SK-N-MC (cell line): ENCODE results near the gene NDUFB6.

Experiments
- DNase-seq: peaks from one replicate; pipeline ENCODE4 v3.0.0-alpha.2; 2011; ENCODE audit warnings: low read depth, low spot score
- H3K27ac ChIP-seq: fragments of 200-600 bp; sonication (generic); 2 replicates; pipeline ENCODE4 v1.5.1; 2016; ENCODE audit warnings: mixed run types
- H3K36me3 ChIP-seq: fragments of 200-600 bp; sonication (generic); 2 replicates; pipeline ENCODE4 v1.6.1; 2017; ENCODE audit warnings: antibody characterized with exemption, low read length, mixed read lengths; ENCODE audit not compliant: insufficient read depth
- H3K4me3 ChIP-seq: fragments of 200-600 bp; sonication (generic); 2 replicates; pipeline ENCODE4 v1.5.1; 2016
- H3K9ac ChIP-seq: fragments of 200-600 bp; sonication (generic); 2 replicates; pipeline ENCODE4 v1.8.0; 2017; ENCODE audit warnings: mixed run types, mixed read lengths; ENCODE audit not compliant: insufficient read length
- H3K9me3 ChIP-seq: fragments of 200-600 bp; sonication (generic); 2 replicates; pipeline ENCODE4 v1.6.1; 2017; ENCODE audit warnings: low read depth, mild to moderate bottlenecking, antibody characterized with exemption, low read length, moderate library complexity, mixed read lengths
- EZH2 ChIP-seq: fragments of 200-600 bp; sonication (generic); IDR thresholded peaks from one replicate; pipeline ENCODE4 v1.6.1; 2017; ENCODE audit warnings: antibody characterized with exemption
- FOXP2 ChIP-seq: optimal IDR thresholded peaks from 2 replicates; pipeline ENCODE3; 2011; ENCODE audit warnings: mild to moderate bottlenecking, moderate library complexity; ENCODE audit not compliant: insufficient read depth; ENCODE audit errors: extremely low read length, control extremely low read depth
- POLR2AphosphoS5 ChIP-seq: IDR thresholded peaks from 2 replicates; pipeline ENCODE4 v1.6.1; 2012; ENCODE audit warnings: mild to moderate bottlenecking, low read depth, low read length, borderline replicate concordance

Gene NDUFB6

DNA sequence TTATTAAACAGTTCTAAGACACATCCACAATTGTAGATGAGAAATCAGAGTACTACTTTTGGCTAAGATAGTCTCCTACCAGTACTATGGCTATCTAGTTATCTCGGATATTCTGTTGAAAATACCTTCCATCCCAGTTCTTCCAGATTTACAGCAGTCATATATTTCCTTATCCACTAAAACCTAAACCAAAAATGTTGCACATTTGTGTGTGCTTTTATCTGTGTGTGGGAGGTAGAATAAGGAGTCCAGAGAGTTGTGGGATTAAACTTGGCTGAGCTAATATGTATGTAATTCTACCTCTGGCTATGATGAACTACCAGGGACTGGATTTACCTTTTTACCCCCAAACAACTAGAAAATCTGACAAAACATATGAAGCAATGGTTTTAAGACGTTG lies 17.5 kb upstream of the NDUFB6 start:
- H3K27ac ChIP-seq: no peak overlapping the region
- no peak overlapping the region for H3K4me3 ChIP-seq
- TF ChIP-seq POLR2AphosphoS5 (no peak), FOXP2 (no peak), EZH2 (no peak)
- no peak for DNase-seq
- H3K9me3 ChIP-seq: no peaks in the 10 kb centered on the region
- H3K36me3 ChIP-seq: no peaks in the 10 kb centered on the region
- H3K9ac ChIP-seq: no peak overlapping the region

DNA sequence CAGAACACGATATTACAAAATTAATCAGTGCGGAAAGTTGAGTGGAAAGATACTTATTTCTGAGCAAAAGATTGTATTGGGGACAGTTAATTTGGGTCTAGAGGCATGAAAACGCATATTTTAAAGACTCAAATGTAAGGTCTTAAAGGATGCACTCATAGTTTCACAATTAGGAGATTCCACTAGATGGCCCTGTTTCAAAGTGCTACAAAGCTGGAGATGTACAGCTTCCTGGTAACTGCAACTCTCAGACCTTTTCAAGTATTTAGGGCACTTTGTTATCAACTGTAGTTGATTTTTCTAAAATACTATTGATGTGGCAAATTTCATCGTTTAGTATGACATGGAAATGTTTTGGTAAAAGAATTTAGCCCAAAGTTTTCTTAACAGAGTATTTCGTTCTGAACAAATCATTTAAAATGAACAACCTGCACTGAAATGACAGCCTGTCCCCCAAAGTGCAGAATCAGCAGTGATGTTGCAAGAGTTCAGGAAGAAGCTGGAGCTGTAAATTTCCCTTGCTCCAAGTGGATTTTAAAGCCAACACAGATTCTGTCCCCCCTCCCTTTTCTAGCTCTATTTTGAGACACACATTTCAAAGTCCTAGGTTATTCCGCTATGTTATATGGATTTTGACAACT lies 16.2 kb upstream of the NDUFB6 start:
- peak overlapping the region; percentile 27 for H3K27ac ChIP-seq

DNA sequence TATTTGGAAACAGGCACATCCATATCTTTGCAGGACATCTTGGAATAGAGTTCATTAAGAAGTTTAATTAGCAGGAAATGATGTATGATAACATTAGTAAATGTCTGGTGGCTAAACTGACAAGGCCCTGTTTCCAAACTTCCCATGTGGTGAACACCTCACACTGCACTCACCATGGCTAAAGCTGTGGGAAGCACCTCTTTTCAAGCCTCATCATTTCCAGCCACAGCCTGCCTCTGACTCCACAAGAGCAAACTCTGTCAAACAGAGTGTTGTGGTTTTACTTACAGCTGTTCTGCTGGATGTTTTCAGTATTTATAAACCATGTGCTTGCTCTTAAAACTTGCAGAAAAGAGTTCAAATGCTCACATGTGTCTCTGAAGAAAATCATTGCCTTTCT lies 14.9 kb upstream of the NDUFB6 start:
- no peaks in the 10 kb centered on the region for H3K36me3 ChIP-seq
- no peak overlapping the region for H3K9ac ChIP-seq
- no peaks in the 10 kb centered on the region for H3K9me3 ChIP-seq
- no peak overlapping the region for H3K4me3 ChIP-seq
- DNase-seq: no peak
- TF ChIP-seq EZH2 (no peak), POLR2AphosphoS5 (no peak), FOXP2 (no peak)
- H3K27ac ChIP-seq: no peak overlapping the region

More for the DNA sequence above, 16.2 kb upstream of the NDUFB6 start:
- H3K9me3 ChIP-seq: no peaks in the 10 kb centered on the region
- no peaks in the 10 kb centered on the region for H3K36me3 ChIP-seq
- peak overlapping the region; percentile 52 for H3K4me3 ChIP-seq
- no peak overlapping the region for H3K9ac ChIP-seq
- no peak for TF ChIP-seq POLR2AphosphoS5
- TF ChIP-seq FOXP2: no peak
- no peak for TF ChIP-seq EZH2
- DNase-seq: peak; percentile 75

DNA sequence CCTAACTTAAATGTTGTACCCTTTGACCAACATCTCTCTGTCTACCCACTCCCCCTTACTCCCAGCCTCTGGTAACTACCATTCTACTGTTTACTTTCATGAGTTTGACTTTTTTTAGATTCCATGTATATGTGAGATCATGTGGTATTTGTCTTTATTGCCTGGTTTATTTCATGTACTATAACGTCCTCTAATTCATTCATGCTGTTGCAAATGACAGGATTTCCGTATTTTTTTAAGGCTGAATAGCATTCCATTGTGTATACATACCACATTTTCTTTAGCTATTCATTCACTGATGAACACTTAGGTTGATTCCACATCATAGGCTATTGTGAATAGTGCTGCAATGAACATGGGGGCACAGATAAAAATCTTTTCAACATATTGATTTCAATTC lies 11.8 kb upstream of the NDUFB6 start:
- DNase-seq: no peak
- H3K36me3 ChIP-seq: no peaks in the 10 kb centered on the region
- H3K27ac ChIP-seq: no peak overlapping the region
- no peaks in the 10 kb centered on the region for H3K9me3 ChIP-seq
- H3K4me3 ChIP-seq: no peak overlapping the region
- TF ChIP-seq FOXP2 (no peak), EZH2 (no peak), POLR2AphosphoS5 (no peak)
- no peak overlapping the region for H3K9ac ChIP-seq

DNA sequence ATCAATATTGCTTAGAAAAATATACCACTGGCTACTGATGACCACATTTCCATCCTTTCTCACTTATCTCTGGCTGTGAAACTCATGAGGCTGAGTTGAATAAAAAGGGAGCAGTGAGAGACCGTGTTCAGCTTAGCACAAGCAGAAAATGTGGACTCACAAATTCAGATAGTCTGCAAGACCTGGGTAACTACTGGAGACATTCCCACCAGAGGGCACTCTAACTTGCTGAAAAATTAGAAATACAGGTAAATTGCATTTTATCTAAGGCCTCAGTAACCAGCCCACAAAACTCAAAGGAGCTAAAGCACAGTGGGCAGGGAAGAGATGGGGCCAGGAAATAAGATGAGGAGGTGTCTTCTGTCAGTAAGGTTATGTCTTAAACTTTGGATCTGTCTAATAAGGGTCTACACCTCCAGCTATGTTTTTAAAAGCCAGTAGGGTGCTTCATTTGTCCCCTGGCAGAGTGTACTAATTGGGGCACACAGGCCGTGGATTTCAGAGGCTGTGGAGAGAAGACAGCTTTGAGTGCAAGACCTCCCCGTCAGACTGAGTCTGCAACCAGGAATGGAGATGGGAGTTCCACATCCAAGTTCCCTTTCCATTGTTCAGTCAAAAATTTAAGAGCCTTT lies 8.7 kb upstream of the NDUFB6 start:
- no peak overlapping the region for H3K9ac ChIP-seq
- peak; percentile 74 for DNase-seq
- H3K27ac ChIP-seq: no peak overlapping the region
- H3K4me3 ChIP-seq: no peak overlapping the region
- no peaks in the 10 kb centered on the region for H3K36me3 ChIP-seq
- no peaks in the 10 kb centered on the region for H3K9me3 ChIP-seq
- no peak for TF ChIP-seq POLR2AphosphoS5
- TF ChIP-seq EZH2: no peak
- no peak for TF ChIP-seq FOXP2

DNA sequence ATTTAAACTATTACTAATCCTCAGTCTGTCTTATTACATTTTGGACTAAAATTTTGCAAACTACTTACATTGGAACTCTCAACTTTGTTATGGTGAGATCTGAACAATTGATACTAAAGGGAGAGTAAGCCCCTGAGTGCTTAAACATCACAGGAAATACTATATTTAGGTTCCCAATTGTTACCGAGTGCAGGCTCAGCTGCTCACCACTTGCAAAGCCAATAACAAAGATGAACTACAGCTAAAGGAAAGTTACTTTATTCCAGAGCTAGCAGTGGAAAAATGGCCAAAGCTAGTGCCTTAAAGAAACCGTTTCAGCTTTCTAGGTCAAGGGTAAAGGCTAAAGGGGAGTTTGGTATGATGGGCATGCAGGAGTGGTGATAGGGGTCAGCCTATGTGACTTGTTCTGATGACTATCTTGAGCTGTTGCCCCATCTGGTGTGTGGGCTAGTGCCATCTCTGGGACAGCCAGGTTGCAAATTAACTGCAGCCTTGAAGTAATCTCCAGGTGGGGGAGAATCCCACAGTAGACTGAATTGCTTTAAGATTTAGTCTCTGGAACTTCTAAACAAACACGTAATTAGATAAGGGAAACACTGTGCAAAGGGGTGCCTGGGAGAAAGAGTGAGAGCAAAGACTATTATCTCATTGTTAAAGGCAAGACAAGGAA lies 7.8 kb upstream of the NDUFB6 start:
- TF ChIP-seq POLR2AphosphoS5: no peak
- no peak for TF ChIP-seq EZH2
- TF ChIP-seq FOXP2: no peak
- H3K27ac ChIP-seq: no peak overlapping the region

DNA sequence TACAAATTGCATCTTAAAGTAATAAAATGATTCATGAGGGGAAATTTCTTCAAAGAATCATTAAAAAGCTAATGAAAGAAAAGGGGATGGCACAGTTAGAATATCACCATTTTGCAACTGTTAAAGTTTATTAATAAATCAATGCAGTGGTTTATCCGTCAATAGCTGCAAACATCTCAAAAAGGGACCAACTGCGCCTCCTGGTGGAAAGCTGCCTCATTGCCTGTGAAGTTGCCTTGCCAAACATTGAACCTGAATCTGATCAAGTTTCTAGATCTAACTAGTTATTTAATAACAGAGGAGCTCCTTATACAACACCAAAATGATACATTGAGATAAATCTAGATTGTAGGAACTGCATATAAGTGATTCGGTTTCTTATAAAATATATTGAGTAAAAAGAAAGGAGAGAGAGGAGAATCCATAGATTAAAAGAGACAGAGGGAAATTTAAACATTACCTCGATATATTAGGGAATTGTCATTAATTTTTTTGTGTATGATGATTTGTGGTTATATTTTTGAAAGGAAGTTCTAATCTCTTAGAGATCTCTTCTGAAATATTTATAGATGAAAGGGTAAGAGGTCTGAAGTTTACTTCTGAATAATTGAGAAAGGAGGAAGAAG lies 6.9 kb upstream of the NDUFB6 start:
- Histone ChIP-seq H3K9ac (no peak overlapping the region), H3K36me3 (no peaks in the 10 kb centered on the region), H3K27ac (no peak overlapping the region), H3K9me3 (no peaks in the 10 kb centered on the region), H3K4me3 (no peak overlapping the region)
- peak; percentile 57 for DNase-seq
- TF ChIP-seq FOXP2 (no peak), POLR2AphosphoS5 (no peak), EZH2 (no peak)

More for the DNA sequence above, 7.8 kb upstream of the NDUFB6 start:
- Histone ChIP-seq H3K9me3 (no peaks in the 10 kb centered on the region), H3K9ac (no peak overlapping the region), H3K36me3 (no peaks in the 10 kb centered on the region), H3K4me3 (no peak overlapping the region)
- no peak for DNase-seq

DNA sequence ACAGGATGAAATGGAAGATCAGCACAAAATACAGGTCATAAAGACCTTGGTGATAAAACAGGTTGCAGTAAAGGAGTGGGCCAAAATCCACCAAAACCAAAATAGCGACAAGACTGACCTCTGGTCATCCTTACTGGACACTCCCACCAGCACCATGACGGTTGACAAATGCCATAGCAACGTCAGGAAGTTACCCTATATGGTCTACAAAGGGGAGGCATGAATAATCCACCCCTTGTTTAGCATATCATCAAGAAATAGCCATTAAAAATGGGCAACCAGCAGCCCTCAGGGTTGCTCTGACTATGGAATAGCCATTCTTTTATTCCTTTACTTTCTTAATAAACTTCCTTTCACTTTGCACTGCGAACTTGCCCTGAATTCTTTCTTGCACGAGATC lies 6.0 kb upstream of the NDUFB6 start:
- Histone ChIP-seq H3K4me3 (no peak overlapping the region), H3K27ac (no peak overlapping the region), H3K36me3 (no peaks in the 10 kb centered on the region), H3K9me3 (no peaks in the 10 kb centered on the region), H3K9ac (no peak overlapping the region)
- TF ChIP-seq POLR2AphosphoS5 (no peak), EZH2 (no peak), FOXP2 (no peak)
- no peak for DNase-seq
